Vagina (tissue), 2 donors: ENCODE results near the gene TMEM236. TPM values are rescaled to one million over a fixed set of nuclear protein-coding genes. Genes with fewer than 3 reads are reported as not detected.

Experiments
- DNase-seq, 2 donors: peaks; one replicate each; pipeline ENCODE4 v3.0.0-alpha.2; 2017; ENCODE audit errors: extremely low spot score in 2 of 2
- H3K27ac ChIP-seq: fragments of 200-600 bp; sonication (generic); one replicate; pipeline ENCODE4 v1.5.1; 2019
- H3K27me3 ChIP-seq: fragments of 200-600 bp; sonication (generic); one replicate; pipeline ENCODE4 v1.5.1; 2019
- H3K36me3 ChIP-seq, 2 donors: fragments of 200-600 bp; sonication (generic); one replicate each; pipeline ENCODE4 v1.5.1; 2017 to 2019
- H3K4me1 ChIP-seq: fragments of 200-600 bp; sonication (generic); one replicate; pipeline ENCODE4 v1.5.1; 2019
- H3K4me3 ChIP-seq, 2 donors: fragments of 200-600 bp; sonication (generic); 1 replicate in 1 of 2; 2 replicates in 1 of 2; pipeline ENCODE4 v1.5.1; 2016 to 2019
- H3K9me3 ChIP-seq: fragments of 200-600 bp; sonication (generic); one replicate; pipeline ENCODE4 v1.5.1; 2019
- CTCF ChIP-seq, 3 experiments: fragments of 450-650 bp in 2 of 3; fragments of 200-600 bp in 1 of 3; sonication (generic) in 1 of 3; IDR thresholded peaks; one replicate each; pipeline ENCODE4 v1.5.1; 2017 to 2019; ENCODE audit warnings: antibody characterized with exemption in 3 of 3, mild to moderate bottlenecking in 2 of 3, moderate library complexity in 2 of 3
- POLR2A ChIP-seq, 2 donors: fragments of 450-650 bp; IDR thresholded peaks; one replicate each; pipeline ENCODE4 v1.6.1; 2017; ENCODE audit warnings: antibody characterized with exemption in 2 of 2, mild to moderate bottlenecking in 2 of 2, moderate library complexity in 2 of 2
- POLR2AphosphoS5 ChIP-seq, 2 donors: sonication (generic); formaldehyde crosslinking; IDR thresholded peaks; one replicate each; pipeline ENCODE4 v1.9.0; 2017; ENCODE audit warnings: antibody characterized with exemption in 2 of 2, mild to moderate bottlenecking in 2 of 2, low read depth in 1 of 2; ENCODE audit not compliant: insufficient read depth in 1 of 2
- intact Hi-C: fragments of 100-400 bp; cut with DNase I; formaldehyde crosslinking; loops from one replicate; pipeline ENCODE4 v1.15.1; 2023
- total RNA-seq: library from RNA; depleted of rRNA; stranded (reverse); fragments of >200 nt; gene quantifications from one replicate; pipeline ENCODE4 v1.2.3, GENCODE V29; 2016

TMEM236 gene
- total RNA-seq, 1 donor from 2014 or later = not detected

- no peak for TF ChIP-seq CTCF (IDR thresholded peaks at IDR 0.05)
- no peak for TF ChIP-seq POLR2AphosphoS5 (IDR thresholded peaks at IDR 0.05; ENCODE audit: insufficient read depth in 1 of 2, low read depth in 1 of 2)
- no peak for TF ChIP-seq POLR2A (IDR thresholded peaks at IDR 0.05)
- Histone ChIP-seq H3K27me3 (no peaks in the 10 kb centered on the region), H3K9me3 (no peaks in the 10 kb centered on the region), H3K36me3 (no peaks in the 10 kb centered on the region), H3K27ac (no peak overlapping the region), H3K4me3 (no peak overlapping the region), H3K4me1 (no peaks in the 10 kb centered on the region)
- no peak for DNase-seq
- intact Hi-C loops = no loop called here
These were observed 27.8 kb downstream of the TMEM236 start for GRCh38 chr10:17779784-17780183.

- Histone ChIP-seq H3K4me3 (no peak overlapping the region), H3K36me3 (no peaks in the 10 kb centered on the region), H3K27ac (no peak overlapping the region), H3K4me1 (no peaks in the 10 kb centered on the region), H3K27me3 (no peaks in the 10 kb centered on the region), H3K9me3 (no peaks in the 10 kb centered on the region)
- TF ChIP-seq CTCF (IDR thresholded peaks at IDR 0.05) = no peak
- TF ChIP-seq POLR2A (IDR thresholded peaks at IDR 0.05) = no peak
- no peak for TF ChIP-seq POLR2AphosphoS5 (IDR thresholded peaks at IDR 0.05; ENCODE audit: insufficient read depth in 1 of 2, low read depth in 1 of 2)
- intact Hi-C loops = no loop called here
- no peak for DNase-seq
These were observed 28.7 kb downstream of the TMEM236 start for GRCh38 chr10:17780727-17781126.

- DNase-seq = no peak
- Histone ChIP-seq H3K27ac (no peak overlapping the region), H3K4me1 (no peaks in the 10 kb centered on the region), H3K4me3 (no peak overlapping the region), H3K36me3 (no peaks in the 10 kb centered on the region), H3K9me3 (no peaks in the 10 kb centered on the region), H3K27me3 (no peaks in the 10 kb centered on the region)
- TF ChIP-seq POLR2AphosphoS5 (IDR thresholded peaks at IDR 0.05; ENCODE audit: insufficient read depth in 1 of 2, low read depth in 1 of 2) (no peak), CTCF (IDR thresholded peaks at IDR 0.05) (no peak), POLR2A (IDR thresholded peaks at IDR 0.05) (no peak)
- intact Hi-C loops = no loop called here
These were observed 29.9 kb downstream of the TMEM236 start for GRCh38 chr10:17781856-17782255.

GRCh38 chr10:17782921-17783665 lies 31.1 kb downstream of the TMEM236 start:
- TF ChIP-seq POLR2A (IDR thresholded peaks at IDR 0.05) (no peak), POLR2AphosphoS5 (IDR thresholded peaks at IDR 0.05; ENCODE audit: insufficient read depth in 1 of 2, low read depth in 1 of 2) (peak in 1 of 2 donors; percentile 47)
- Histone ChIP-seq H3K36me3 (no peaks in the 10 kb centered on the region), H3K4me3 (no peak overlapping the region), H3K27me3 (no peaks in the 10 kb centered on the region), H3K9me3 (no peaks in the 10 kb centered on the region), H3K4me1 (no peaks in the 10 kb centered on the region), H3K27ac (no peak overlapping the region)
- DNase-seq = no peak
- intact Hi-C loops = no loop called here

- Histone ChIP-seq H3K27ac (no peak overlapping the region), H3K27me3 (no peaks in the 10 kb centered on the region), H3K4me1 (no peaks in the 10 kb centered on the region), H3K4me3 (no peak overlapping the region), H3K9me3 (no peaks in the 10 kb centered on the region), H3K36me3 (no peaks in the 10 kb centered on the region)
- TF ChIP-seq POLR2AphosphoS5 (IDR thresholded peaks at IDR 0.05; ENCODE audit: insufficient read depth in 1 of 2, low read depth in 1 of 2) (no peak), CTCF (IDR thresholded peaks at IDR 0.05) (no peak), POLR2A (IDR thresholded peaks at IDR 0.05) (no peak)
- intact Hi-C loops = no loop called here
- no peak for DNase-seq
These were observed 31.8 kb downstream of the TMEM236 start for GRCh38 chr10:17783751-17784150.
